Posterior vena cava (tissue), 2 donors: ENCODE data around the gene DTX4. TPM values are rescaled to one million over a fixed set of nuclear protein-coding genes. Genes with fewer than 3 reads are reported as not detected.

Source experiments
- DNase-seq: peaks from one replicate; pipeline ENCODE4 v3.0.0-alpha.2; 2020; ENCODE audit warnings: low spot score
- intact Hi-C, 2 donors: fragments of 100-400 bp; cut with DNase I; formaldehyde crosslinking; loops; one replicate each; pipeline versions ENCODE4 v1.14.1 to v1.14.2; 2022 to 2023
- total RNA-seq, 2 donors: library from RNA; stranded (reverse); fragmentation: NEBNext Ultra II Directional; extraction: Animal tissue kit (Norgen Biotek cat#: 25700); gene quantifications; one replicate each; pipeline ENCODE4 v1.2.1, GENCODE V29; 2021
- donor health status: DM: yes; HTN: yes; CAD: no.
- donor health status: DM: yes; HTN: yes; CAD: no.

Gene DTX4
- total RNA-seq, 2 donors from 2014 or later: 1.9 to 2.0 TPM

DNA sequence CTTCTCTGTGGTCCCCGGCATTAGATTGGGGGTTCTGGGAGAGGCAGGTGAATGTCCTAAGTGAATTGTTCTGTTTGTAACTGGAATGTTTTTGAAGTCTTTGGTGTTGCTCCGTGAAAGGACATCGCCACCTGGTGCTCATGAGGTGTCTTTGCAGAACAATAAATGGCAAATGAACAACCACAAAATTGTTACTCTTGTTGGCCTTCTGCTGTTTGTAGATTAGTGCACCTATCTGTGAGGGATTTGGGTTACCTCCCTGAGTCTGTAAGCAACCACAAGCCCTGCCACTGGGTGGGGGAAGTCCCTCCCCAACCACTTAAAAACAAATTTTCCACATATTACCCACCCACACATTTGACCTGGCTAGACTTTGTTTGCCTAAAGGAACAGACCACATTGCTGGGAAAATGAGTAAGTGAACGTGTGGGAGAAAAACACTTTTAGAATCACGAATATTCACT lies 36.1 kb downstream of the DTX4 start:
- intact Hi-C loops: loop anchor here (5.0 to 10.0 kb wide), 2 partner anchors 36 to 77 kb away; partner anchors contain the start of gene DTX4 (in 1 of the 2)
- DNase-seq: no peak

- intact Hi-C loops: loop anchor here (5.0 to 10.0 kb wide), 2 partner anchors 37 to 76 kb away; partner anchors contain the start of gene DTX4 (in 1 of the 2)
- no peak for DNase-seq
Observed at GRCh38 chr11:59208956-59209355, 37.0 kb downstream of the DTX4 start.

GRCh38 chr11:59212222-59212621 lies 40.3 kb downstream of the DTX4 start:
- no peak for DNase-seq
- intact Hi-C loops: no loop called here

- intact Hi-C loops: no loop called here
- DNase-seq: no peak
Observed at GRCh38 chr11:59212744-59213631, 41.1 kb downstream of the DTX4 start, which contains the start of gene MPEG1. MPEG1 (minus strand) TSS chr11:59212927; CDS start chr11:59212865, 62 bp downstream.

DNA sequence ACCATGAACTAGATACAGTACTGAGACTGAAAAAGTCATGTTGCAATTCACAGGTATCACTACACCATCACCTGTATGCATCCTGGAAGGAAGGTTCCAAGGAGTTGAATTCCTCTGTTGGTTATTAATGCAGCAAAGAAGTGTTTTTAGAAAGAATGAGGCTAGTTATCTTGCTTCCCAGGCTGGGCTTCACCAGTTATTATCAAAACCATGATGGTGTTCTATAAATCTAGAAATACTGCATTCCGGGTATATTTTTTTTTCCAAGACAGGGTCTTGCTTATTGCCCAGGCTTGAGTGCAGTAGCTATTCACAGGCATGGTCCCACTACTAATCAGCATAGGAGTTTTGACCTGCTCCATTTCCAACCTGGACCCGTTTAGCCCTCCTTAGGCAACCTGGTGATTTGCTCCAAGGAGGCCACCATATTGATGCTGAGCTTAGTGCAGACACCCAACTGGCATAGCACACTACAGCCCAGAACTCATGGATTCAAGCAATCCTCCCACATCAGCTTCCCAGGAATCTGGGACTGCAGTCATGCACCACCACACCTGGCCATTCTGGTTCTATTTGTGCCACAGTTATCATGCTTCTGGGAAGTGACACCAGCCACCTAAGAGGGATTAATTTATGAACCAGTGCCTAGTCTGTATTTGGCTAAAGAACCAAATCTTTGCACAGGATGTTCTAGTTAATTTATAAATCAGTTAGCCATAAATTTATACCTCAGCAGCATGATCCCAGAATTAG lies 42.4 kb downstream of the DTX4 start:
- no peak for DNase-seq
- intact Hi-C loops: no loop called here

DNA sequence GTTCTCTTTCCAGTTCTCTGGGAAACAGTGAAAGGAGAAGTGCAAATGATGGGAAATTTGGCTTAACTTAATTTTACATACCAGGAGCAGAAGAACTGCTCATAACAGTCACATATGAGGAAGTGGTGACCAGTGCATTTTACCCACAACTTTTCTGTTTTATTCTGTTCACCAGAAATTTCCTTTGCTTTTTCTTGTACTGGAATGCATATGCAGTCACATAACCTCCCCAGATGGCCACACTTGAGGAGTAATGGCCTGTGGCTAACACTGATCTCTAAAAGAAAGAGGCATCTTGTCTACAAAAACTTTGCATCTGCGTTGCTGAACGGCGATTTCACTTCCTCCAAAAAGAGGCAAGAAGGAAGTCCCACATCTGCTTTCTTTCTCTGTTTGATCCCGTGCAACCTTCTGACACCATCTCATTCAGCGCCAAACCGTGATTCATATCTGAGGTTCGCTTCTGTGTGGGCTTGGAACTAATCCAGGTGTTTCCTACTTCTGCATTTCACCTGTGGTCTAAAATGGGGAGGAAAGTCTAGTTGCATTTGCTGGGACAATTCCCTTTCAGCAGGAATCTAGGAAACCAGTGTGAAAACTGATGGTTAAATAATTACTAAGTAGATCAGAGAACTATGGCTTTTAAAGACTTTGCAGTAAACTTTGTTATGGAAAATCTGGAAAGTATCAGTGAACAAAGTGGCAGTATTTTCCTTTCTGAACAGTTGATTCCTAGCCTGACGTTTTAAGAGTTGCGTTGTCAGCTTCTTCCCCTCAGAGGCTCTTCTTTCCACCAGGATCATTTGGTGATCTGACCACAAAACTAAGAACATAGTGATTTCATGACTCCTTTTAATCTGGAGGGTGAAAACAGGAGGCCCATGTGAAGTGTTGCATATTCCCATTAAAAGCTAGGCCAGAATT lies 45.0 kb downstream of the DTX4 start:
- DNase-seq: no peak
- intact Hi-C loops: no loop called here

DNA sequence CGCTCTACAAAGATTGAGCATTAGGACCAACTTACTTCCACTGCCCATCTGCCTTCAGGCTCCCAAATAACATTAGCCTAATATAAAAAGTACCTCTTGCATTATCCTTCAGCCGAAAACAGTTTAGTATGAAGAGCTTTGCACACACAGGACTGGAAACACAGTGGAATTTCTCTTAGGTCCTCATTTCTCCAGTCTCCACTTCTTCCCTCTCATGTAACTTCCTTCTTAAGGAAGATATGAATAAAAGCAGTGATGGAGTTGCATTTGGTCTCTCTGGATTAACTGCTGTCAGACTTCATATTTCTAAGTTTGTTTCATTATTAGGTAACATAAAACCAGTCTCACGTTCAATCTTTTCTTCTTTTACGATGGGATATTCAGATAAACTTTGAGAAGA lies 46.4 kb downstream of the DTX4 start:
- intact Hi-C loops: no loop called here
- no peak for DNase-seq

GRCh38 chr11:59218893-59219292 lies 47.0 kb downstream of the DTX4 start:
- no peak for DNase-seq
- intact Hi-C loops: no loop called here

GRCh38 chr11:59219836-59220235 lies 47.9 kb downstream of the DTX4 start:
- DNase-seq: no peak

GRCh38 chr11:59221441-59221840 lies 49.5 kb downstream of the DTX4 start:
- DNase-seq: no peak
- intact Hi-C loops: no loop called here

More at GRCh38 chr11:59219836-59220235, 47.9 kb downstream of the DTX4 start:
- intact Hi-C loops: no loop called here

GRCh38 chr11:59222464-59223060 lies 50.6 kb downstream of the DTX4 start:
- intact Hi-C loops: no loop called here
- DNase-seq: no peak

GRCh38 chr11:59223177-59223576 lies 51.2 kb downstream of the DTX4 start:
- intact Hi-C loops: no loop called here
- DNase-seq: no peak

DNA sequence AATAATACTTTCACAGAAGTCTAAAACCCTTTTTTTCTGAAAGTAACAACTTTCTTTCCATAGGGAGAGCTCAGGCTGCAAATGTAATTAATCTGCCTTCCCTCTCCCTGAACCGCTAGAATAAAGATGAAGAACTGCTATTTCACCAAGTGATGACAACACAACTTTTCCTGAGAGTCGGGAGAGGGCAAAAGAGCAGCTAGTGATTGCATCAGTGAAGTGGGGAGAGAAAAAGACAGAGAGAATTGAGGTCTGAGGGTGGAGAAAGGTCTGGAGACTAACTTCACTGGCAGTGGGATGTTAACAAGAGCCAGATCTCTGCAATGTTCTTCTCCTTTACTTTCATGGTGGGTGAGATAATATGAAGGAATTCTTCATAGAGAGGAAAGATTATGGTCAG lies 51.7 kb downstream of the DTX4 start:
- intact Hi-C loops: no loop called here
- no peak for DNase-seq

GRCh38 chr11:59224351-59224928 lies 52.5 kb downstream of the DTX4 start:
- DNase-seq: no peak
- intact Hi-C loops: no loop called here

GRCh38 chr11:59225017-59225416 lies 53.1 kb downstream of the DTX4 start:
- no peak for DNase-seq
- intact Hi-C loops: no loop called here

DNA sequence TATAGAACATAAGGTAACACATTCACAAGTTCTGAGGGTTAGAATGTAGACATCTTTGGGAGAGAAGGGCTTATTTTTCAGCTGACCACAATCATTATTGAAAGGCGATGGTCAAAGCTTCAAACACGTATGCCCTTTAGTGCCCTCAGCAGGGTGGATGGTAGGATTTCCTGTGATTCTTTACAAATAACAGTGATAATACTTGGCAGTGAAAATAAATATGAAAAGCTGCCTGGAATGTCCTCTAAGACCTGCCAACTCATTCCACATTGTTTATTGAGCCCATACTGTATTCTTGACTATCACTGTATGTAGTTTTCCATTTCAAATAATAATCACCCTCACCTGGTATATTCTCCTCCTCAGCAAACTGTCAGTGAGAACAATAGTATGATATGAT lies 54.5 kb downstream of the DTX4 start:
- DNase-seq: no peak
- intact Hi-C loops: no loop called here

DNA sequence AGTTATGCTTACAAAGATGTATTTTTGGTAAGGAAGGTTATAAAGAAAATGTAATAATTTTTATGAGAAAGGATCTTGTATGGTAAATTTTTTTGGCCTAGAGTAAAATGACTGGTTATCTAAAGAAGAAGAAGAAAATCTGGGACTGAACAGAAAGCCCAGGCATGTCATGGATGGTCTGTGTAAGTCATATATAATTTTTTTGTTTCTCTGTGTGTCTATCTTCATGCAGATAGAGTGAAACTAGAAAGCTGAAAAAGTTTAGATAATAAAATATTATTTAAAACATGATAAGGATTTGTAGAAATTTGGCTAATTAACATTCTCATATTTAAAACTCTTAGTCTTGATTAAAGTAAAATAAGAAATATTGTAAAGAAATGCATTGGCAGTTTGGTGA lies 68.4 kb downstream of the DTX4 start:
- intact Hi-C loops: no loop called here
- DNase-seq: no peak

DNA sequence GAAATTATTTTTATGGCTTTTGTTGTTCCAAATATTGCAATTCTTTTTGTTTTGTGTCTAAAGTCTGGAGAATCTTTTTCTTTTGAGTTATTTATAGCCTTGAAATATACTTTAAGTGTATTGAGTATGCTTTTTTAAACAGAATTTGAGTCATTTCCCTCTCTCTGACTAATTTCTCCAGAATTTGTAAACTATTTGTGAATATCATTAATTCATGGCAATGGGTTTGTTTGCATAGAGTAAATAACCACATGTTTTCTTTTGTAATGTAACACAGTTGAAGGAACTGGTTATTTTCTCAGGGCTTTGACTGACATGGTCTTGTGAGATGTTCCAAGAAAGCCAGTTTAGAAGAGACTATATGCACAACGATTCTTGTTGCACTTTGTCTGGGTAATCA lies 71.7 kb downstream of the DTX4 start:
- DNase-seq: no peak
- intact Hi-C loops: no loop called here
